GM21390 (cell line): Measurements from ENCODE around the gene MYOM1.

ENCODE experiments used
- ATAC-seq: cut with Tn5 transposase; IDR thresholded peaks from one replicate; pipeline ENCODE4 v1.9.1; 2021; ENCODE audit not compliant: unreplicated experiment

MYOM1 gene

DNA sequence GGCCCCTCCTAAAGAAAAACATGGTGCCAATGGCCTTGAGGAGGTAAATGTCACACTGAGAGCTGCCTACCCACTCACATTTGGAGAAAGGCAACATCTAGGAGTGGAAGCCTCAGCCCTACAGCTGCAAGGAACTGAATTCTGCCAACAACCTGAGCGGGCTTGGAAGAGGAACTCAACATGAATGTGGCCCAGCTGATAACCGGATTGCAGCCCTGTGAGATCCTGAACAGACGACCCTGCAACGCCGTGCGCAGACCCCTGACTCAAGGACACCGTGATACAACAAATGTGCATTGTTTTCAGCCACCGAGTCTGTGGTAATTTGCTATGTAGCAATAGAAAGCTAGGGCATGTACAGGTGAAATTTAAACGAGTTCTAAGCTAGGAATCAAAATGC, 99.4 kb downstream of the MYOM1 start:
- no peak for ATAC-seq

DNA sequence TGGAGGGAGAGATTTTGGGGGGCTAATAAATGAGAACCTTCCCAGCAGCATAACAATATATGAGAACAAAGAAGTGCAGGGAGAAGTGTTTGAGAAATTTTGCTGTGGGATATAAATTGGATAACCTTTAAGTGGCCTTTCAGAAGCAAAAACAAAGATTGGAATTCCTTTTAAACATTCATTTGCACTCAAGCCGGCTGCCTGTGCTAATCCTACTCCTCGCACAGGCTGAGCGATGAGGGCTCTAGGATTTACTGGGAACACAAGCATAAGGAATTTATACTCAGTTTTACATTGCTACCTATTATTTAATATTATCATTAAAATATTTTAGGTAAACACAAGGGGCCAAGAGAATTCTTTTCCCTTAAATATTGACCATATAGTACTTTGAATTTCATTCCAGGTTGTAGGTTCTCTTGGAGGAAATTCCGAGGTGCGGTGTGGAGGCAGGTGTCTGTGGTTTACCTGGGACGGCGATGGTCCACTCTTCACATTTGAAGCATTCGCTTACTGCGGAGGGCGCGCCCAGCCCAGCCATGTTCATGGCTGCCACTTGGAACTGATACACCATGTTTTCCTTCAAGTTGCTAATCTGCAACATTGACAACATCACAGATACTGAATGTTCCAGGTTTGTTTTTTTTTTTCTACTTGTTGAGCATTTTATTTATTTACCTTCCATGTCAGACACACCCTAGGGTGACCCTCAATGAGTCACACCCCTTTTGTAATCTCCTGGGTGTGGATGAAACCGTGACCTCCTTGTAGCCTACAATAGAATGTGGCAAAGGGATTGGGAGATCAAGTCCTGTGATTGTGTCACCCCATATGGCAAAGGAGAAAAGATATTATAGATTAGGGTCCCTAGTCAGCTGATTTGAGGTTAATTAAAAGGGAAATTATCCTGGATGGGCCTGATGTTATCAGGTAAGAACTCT, 100.1 kb downstream of the MYOM1 start:
- ATAC-seq, result no peak

GRCh38 chr18:3118195-3119010, 101.4 kb downstream of the MYOM1 start:
- no peak for ATAC-seq

DNA sequence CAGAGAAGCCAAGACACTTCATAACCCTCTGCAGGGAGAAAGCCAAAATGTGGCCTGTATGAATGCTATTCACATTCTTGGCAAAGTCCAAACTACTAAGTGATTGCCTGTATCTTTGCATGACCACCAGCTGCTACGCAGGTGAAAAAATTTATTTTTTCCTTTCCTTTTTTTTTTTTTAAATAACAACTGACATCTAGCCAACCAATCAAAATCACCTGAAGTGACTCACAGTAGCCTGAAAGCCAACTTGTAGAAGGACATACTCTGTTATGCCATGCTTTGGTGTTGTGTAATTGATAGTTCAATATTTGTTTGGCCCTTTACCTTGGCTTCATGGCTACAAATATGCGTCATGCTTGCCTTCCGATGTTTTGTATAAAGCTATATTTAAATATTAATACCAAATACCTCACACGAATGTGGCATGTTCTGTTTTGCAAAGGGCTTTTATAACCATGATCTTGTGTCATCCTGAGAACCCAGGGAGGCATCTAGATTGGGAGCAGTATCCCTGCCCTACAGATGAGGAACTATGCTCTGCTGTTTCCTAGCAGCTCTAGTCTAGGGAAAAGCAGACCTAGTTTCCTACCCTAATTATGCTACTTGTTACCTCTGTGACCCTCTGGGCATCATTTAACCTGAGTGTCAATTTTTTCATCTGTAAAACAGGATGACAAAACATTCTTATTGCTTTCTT, 102.1 kb downstream of the MYOM1 start:
- ATAC-seq, result no peak

DNA sequence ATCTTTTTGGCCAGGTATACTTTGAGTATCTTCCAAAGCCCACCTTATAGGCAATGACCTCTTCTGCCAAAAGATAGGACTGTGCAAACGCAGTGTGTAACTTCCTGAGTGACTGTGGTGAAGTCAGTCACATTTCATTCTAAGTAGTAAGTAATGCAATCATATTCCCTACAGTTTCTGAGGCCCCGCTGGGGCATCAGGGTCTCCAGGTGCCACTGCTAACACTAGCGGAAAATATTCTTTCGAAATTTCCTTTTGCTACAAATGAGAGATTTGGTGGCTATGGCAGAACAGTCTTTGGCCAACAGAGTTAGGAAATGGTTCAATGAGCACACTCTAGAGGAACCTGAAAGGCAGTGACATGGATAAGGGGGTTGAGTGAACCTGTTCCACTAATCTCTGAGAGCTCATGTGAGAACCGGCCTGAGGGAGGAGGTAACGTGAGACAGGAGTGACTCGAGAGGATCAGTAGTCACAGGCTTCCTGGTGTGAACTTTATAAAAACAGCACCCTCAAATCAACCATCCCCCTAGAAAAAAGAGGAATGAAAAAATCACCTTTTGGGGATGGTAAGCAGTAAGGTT, 104.2 kb downstream of the MYOM1 start:
- ATAC-seq, result no peak

GRCh38 chr18:3114451-3114850, 105.3 kb downstream of the MYOM1 start:
- ATAC-seq, result no peak

DNA sequence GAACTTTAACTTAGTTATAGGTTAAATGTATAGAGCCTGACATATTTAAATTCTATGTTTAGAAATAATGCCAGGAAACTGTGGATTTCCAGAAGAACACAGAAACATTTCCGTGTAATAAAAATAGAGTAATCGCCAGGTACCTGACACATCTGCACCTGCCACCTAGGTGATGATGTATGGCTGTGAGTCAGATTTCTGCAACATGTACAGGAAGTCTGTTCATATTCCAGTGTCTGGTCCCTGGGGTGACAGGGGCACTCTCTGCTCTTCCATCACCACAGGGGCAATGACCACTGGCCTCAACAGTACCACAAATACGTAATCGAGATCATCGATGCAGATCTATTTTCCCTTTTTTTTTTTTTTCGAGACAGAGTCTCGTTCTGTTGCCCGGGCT, 105.7 kb downstream of the MYOM1 start:
- ATAC-seq, result no peak

DNA sequence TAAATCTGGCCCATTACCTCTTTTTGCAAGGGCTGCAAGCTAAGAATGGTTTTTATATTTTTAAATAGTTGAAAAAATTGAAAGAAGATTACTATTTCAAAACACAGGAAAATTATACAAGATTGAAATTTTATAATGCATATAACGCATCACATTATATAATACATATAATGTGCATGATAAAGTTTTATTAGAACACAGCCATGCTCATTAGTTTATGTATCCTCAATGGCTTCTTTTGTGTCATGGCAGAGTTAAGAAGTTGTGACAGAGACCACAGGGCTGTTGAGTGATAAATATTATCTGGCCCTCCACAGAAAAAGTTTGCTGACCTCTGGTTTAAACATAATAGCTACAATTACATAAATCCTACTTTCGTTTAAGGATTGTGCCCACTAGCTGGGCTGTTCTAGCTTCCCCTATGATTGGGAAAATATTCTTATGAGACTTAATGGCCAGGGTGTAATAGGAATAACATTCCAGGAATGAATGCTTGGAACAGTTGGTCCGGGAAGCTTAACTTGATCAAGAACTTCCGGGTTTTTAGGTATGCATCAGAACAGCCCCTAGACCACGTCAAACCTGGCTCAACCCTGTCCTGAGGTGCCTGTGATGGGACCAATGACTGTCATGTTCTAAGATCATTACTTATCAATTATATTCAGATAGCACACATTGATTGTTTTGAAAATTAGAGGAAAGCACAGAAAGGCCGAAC, 108.1 kb downstream of the MYOM1 start:
- ATAC-seq, result no peak

DNA sequence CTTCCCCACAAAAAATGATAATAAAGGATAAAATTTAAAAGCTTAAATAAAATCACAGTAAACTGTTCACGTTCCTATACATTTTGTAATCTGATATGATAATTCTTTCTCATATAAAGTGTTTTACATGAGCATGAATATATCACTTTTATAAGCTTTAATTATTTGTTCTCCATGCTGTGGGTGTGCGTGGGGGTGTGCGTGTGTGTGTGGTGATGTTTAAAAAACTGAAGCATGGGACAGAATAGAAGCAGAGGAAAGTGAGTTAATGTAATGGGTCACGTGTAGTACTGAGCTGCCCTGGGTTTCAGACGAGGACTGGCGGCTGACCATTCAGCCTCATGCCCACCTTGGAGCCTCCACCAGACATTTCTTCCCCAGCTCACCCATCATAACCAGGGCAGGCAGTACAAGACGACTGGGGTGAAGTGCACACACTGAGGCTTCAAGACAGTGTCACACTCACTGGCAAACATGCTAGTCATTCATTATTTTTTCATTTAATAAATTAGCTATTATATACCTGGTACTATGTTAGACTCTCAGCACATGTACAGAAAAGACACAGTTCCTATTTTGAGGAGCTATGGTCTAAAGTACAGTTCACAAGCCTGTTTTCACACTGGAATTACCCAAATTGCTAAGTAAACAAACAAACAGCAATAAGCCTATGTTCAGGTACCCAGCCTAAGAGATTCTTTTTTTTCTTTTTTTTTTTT, 109.6 kb downstream of the MYOM1 start:
- ATAC-seq, result no peak

DNA sequence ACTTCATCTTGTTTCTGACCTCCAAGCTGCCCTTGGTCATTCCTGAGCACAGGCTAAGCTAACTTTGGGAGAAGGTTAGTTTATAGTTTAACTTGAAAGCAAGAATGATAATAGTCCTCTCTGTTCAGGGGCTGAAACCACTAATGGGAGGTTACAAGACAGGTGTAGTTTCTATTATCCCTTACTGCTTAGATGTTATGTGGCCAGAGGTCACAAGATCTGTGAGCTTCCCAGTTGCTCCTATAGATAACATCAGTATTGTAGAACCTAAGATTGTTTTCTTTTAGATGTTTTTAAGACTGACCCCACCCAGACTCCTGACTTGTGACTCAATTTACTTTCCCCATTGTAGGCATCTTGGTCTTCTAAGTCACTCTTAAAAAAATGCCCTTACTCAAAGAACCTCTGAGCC, 112.0 kb downstream of the MYOM1 start:
- ATAC-seq, result no peak

DNA sequence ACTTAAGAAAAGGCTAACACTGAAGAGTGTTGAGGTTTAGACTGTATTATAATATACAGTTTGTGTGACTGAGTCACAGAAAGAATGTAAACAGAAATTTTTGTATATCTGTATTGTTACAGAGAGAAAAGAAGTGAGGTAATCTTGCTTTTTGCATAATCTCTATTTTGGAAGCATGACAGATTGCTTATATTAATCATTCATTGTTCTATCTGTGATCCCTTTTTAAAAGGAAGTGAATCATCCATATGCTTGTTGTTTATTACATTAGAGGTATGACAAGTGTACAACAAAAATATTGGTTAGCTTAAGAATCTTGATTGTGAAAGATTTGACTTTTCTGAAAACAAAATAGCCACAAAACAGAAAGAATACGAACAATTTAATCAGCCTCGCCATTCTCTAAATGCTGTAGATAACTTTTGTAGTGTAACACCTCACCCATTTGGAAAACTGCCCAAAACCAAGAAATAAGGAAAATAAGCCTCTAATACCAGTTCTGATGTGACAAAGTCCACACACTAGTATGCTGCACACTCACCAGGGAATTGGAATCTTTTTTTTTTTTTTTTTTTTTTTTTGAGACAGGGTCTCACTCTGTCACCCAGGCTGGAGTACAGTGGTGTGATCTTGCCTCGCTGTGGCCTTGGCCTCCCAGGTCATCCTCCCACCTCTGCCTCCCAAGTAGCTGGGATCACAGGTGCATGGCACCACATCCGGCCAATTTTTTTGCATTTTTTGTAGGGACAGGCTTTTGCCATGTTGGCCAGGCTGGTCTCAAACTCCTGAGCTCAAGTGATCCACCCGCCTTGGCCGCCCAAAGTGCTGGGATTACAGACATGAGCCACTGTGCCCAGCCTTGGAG, 115.3 kb downstream of the MYOM1 start:
- ATAC-seq, result no peak

- ATAC-seq, result no peak
These were observed 116.2 kb downstream of the MYOM1 start for GRCh38 chr18:3103576-3103975.

DNA sequence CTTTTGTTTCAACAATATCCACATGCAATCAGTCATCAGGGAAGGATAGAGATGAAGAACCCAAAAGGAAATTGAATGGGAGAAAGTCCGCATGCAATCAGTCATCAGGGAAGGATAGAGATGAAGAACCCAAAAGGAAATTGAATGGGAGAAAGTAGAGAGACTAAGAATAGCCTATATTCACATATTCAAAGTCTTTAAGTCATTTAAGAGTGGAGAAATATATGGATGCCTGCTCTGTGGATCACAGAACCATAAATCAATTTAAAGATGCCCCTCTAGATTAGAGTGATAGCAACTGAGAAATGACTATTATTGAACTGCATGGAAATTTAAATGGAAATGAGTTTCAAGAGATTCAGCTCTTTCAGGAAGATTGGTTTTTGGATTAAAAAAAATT, 116.8 kb downstream of the MYOM1 start:
- no peak for ATAC-seq

GRCh38 chr18:3100498-3101132, 119.2 kb downstream of the MYOM1 start:
- ATAC-seq, result no peak

DNA sequence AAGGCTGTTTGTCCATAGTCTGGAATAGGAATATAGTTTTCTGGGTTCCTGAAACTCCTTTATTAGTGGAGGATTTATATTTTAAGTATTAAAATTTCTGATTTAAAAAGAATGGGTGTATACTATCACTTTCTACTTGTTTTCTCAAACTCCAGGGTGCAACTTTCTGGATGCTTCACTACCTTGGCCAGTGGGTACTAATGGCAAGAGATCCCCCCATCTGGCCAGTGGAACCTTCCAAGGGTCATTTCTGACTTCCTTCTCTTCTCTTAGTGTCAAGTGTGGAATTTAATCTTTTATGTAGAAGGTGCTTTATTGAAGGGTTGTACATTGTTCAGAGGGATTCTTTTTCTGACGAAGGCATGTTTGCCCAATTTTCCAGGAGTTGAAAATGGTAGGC, 120.4 kb downstream of the MYOM1 start:
- no peak for ATAC-seq

DNA sequence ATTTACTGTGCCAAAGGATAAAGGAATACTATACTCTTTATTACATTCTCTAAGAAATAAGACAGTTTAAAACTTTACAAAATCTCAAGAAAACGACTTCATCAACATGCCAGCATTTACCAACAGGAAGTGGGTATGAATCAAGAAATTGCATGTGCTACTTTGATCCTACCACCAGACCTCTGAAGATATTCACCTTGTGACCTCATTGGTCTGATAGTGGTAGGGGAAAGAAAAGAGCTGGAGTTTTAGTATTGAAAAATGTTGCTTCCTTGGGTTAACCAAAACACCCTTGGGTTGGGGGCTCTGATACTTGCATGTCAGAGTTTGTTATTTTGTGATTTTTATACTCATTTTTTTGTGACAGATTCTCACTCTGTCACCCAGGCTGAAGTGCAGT, 122.7 kb downstream of the MYOM1 start:
- no peak for ATAC-seq

GRCh38 chr18:3095921-3096320, 123.8 kb downstream of the MYOM1 start:
- ATAC-seq, result no peak

DNA sequence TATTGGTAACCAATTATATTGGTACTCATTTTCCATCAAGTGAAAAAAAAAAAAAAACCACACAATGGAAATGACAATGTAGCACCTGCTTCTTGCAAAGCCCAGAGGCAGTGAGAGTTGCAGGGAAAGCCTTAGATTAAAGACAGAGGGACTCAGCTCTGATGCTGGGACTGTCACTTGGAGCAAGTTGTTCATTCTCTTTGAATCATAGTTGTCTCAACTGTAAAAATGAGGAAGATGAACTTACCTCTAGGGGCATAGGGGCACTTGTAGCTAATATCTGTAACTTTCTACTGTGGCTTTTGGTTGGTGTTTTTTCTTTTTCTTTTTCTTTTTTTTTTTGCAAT, 125.5 kb downstream of the MYOM1 start:
- ATAC-seq, result no peak
